Activated CD8-positive, alpha-beta T cell treated with anti-CD3 and anti-CD28 coated beads for 36 hours (primary cell): ENCODE results near the gene NPY2R. TPM values are rescaled to one million over a fixed set of nuclear protein-coding genes. Genes with fewer than 3 reads are reported as not detected.

Experiments
- ATAC-seq: fragments of 200-7000 bp; cut with Tn5 transposase; one replicate; pipeline ENCODE4 v1.10.0; 2021; ENCODE audit warnings: mild to moderate bottlenecking, moderate library complexity
- CTCF ChIA-PET: fragments of 350-600 bp; sonication (Branson Sonifier 250); formaldehyde crosslinking; loops from one replicate; lab custom pipeline; 2021; ENCODE audit warnings: antibody characterized with exemption; lab: Charles Lee
- POLR2A ChIA-PET: fragments of 350-600 bp; sonication (Branson Sonifier 250); formaldehyde crosslinking; loops from one replicate; lab custom pipeline; 2021; ENCODE audit warnings: antibody characterized with exemption; lab: Charles Lee
- DNase-seq: peaks from one replicate; pipeline ENCODE4 v3.0.0-alpha.2; 2020
- H3K27ac Mint-ChIP-seq: one replicate; pipeline ENCODE4 v1.8.0; 2021; ENCODE audit warnings: mild to moderate bottlenecking, mixed read lengths
- H3K27me3 Mint-ChIP-seq: one replicate; pipeline ENCODE4 v1.8.0; 2021; ENCODE audit warnings: mixed read lengths
- H3K36me3 Mint-ChIP-seq: one replicate; pipeline ENCODE4 v1.8.0; 2021; ENCODE audit warnings: low read depth, mixed read lengths
- H3K4me1 Mint-ChIP-seq: one replicate; pipeline ENCODE4 v1.8.0; 2021; ENCODE audit warnings: low read depth, mixed read lengths
- H3K4me3 Mint-ChIP-seq: one replicate; pipeline ENCODE4 v1.8.0; 2021; ENCODE audit warnings: mild to moderate bottlenecking, moderate library complexity, mixed read lengths
- H3K9me3 Mint-ChIP-seq: one replicate; pipeline ENCODE4 v1.8.0; 2021; ENCODE audit warnings: mixed read lengths
- intact Hi-C: fragments of 100-400 bp; cut with micrococcal nuclease; formaldehyde crosslinking; loops from one replicate; pipeline ENCODE4 v1.10.0; 2022
- total RNA-seq, 2 experiments: library from RNA; stranded (reverse); gene quantifications; one replicate each; pipeline ENCODE4 v1.2.3, GENCODE V29; 2021
- TF ChIP-seq, protein P1 (sequence below): fragments of 200-600 bp; IDR thresholded peaks from one replicate; pipeline ENCODE4 v1.8.0; 2022; ENCODE audit warnings: antibody characterized with exemption, mild to moderate bottlenecking

The NPY2R gene
- total RNA-seq, 2 experiments from 2014 or later, result not detected

DNA sequence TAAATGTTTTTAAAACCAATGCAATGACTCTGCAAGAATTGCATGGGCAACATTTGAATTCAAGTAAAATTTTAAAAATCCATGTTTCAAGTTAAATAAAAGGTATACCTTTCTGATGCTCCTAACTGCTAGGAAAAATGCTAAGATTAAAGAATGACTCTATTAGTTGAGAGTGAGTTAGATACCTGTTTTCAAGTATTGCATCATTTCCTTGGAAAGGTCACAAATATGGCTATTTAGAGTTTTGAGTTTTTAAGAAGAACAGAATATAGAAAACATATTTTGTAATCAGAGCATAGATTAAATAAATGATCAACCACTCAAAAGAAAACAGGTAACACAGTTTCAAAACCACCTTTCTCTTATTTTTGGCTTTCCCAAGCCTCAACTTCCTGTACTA lies 18.3 kb upstream of the NPY2R start:
- no peaks in the 10 kb centered on the region for H3K4me1 Mint-ChIP-seq
- ATAC-seq (no peak), DNase-seq (no peak)
- H3K27ac Mint-ChIP-seq, result no peak overlapping the region
- peaks cover 2% of the 10 kb centered on the region for H3K27me3 Mint-ChIP-seq
- TF ChIP-seq, protein P1, sequence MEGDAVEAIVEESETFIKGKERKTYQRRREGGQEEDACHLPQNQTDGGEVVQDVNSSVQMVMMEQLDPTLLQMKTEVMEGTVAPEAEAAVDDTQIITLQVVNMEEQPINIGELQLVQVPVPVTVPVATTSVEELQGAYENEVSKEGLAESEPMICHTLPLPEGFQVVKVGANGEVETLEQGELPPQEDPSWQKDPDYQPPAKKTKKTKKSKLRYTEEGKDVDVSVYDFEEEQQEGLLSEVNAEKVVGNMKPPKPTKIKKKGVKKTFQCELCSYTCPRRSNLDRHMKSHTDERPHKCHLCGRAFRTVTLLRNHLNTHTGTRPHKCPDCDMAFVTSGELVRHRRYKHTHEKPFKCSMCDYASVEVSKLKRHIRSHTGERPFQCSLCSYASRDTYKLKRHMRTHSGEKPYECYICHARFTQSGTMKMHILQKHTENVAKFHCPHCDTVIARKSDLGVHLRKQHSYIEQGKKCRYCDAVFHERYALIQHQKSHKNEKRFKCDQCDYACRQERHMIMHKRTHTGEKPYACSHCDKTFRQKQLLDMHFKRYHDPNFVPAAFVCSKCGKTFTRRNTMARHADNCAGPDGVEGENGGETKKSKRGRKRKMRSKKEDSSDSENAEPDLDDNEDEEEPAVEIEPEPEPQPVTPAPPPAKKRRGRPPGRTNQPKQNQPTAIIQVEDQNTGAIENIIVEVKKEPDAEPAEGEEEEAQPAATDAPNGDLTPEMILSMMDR, result no peak
- ChIA-PET CTCF (no interaction called here), POLR2A (no interaction called here)
- intact Hi-C loops, result no loop called here
- no peak overlapping the region for H3K4me3 Mint-ChIP-seq
- no peaks in the 10 kb centered on the region for H3K36me3 Mint-ChIP-seq
- H3K9me3 Mint-ChIP-seq, result no peaks in the 10 kb centered on the region

DNA sequence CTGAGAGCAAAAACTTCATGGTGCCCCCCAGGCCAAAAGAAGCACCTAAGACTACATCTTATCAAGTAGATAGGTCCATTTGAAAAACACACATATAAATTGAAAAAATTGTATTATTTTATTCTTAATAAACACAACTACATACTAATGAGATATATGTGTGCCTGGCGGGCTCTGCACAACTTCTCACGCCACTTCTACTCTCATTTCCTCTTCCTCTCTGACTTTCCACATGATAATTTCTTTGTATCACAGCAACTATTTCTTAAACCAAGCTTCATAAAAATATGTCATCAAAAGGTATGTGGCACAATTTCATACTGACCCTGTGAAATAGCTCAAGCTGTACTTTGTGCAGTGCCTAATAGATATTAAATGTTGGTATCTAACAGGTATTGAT lies 10.7 kb upstream of the NPY2R start:
- no peak overlapping the region for H3K27ac Mint-ChIP-seq
- H3K4me3 Mint-ChIP-seq, result no peak overlapping the region
- no peaks in the 10 kb centered on the region for H3K4me1 Mint-ChIP-seq
- TF ChIP-seq, protein P1, result no peak
- ATAC-seq (no peak), DNase-seq (no peak)
- H3K36me3 Mint-ChIP-seq, result no peaks in the 10 kb centered on the region
- H3K9me3 Mint-ChIP-seq, result no peaks in the 10 kb centered on the region
- H3K27me3 Mint-ChIP-seq, result peaks cover 2% of the 10 kb centered on the region
- CTCF ChIA-PET, result no interaction called here
- POLR2A ChIA-PET, result no interaction called here
- intact Hi-C loops, result no loop called here

DNA sequence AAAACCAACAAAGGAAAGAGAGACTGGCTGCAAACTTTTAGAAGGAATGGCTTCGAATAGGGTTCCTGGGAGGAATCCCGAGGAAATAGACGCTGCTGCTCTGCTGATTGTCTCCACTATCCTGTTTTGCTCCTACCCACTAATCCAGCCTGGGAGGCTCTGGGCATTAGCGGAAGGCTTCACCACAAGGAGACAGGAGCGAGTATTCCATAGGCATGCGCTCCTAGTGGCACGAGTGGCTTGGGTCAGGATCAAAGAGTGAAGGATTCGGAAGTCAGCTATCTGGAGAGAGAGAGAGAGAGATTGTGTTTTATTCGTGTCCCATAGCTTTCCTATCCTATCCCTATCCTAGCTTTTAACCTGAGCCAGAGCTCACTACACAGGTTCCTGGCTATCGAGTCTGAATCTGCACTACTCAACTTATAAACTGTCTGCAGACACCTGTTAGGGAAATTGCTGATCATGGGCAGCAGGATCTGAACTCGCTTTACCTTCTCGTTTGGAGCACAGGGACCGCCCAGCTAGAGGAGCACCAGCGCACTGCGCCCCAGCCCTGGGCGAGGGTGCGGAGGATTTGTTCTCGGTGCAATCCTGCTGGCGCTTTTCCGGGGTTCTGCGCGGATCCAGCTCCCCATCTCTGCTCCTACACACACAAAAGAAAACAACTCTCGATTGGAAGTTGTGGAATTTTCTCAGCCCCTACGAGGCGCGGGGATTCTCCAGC lies 740 bp upstream of the NPY2R start:
- no peaks in the 10 kb centered on the region for H3K9me3 Mint-ChIP-seq
- no peak overlapping the region for H3K4me3 Mint-ChIP-seq
- no peaks in the 10 kb centered on the region for H3K4me1 Mint-ChIP-seq
- no peak overlapping the region for H3K27ac Mint-ChIP-seq
- ATAC-seq (no peak), DNase-seq (no peak)
- CTCF ChIA-PET, result no interaction called here
- TF ChIP-seq, protein P1, result no peak
- intact Hi-C loops, result no loop called here
- POLR2A ChIA-PET, result no interaction called here
- peaks cover 35% of the 10 kb centered on the region for H3K27me3 Mint-ChIP-seq
- no peaks in the 10 kb centered on the region for H3K36me3 Mint-ChIP-seq

DNA sequence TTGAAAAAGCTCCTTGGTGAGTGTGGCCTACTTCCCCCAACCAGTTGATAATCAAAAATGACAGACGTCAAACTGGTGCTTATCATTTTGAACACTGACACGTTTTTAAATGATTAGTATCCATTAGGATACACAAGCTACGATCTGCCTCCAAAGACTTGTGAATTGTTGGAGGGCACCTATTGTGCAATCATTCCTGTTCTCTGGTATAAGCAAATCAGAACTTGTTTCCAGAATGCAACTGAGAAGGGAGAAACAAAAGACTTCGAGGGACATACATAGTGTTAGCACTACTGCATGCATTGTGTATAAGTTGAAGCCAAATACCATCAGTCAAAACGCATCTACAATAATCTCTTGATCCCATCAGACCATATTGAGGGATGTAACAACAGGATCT lies 11.6 kb downstream of the NPY2R start:
- intact Hi-C loops, result no loop called here
- Mint-ChIP-seq H3K27ac (no peak overlapping the region), H3K9me3 (no peaks in the 10 kb centered on the region), H3K4me1 (no peaks in the 10 kb centered on the region), H3K36me3 (no peaks in the 10 kb centered on the region), H3K27me3 (no peaks in the 10 kb centered on the region), H3K4me3 (no peak overlapping the region)
- ChIA-PET CTCF (no interaction called here), POLR2A (no interaction called here)
- TF ChIP-seq, protein P1, result no peak
- ATAC-seq (no peak), DNase-seq (no peak)

DNA sequence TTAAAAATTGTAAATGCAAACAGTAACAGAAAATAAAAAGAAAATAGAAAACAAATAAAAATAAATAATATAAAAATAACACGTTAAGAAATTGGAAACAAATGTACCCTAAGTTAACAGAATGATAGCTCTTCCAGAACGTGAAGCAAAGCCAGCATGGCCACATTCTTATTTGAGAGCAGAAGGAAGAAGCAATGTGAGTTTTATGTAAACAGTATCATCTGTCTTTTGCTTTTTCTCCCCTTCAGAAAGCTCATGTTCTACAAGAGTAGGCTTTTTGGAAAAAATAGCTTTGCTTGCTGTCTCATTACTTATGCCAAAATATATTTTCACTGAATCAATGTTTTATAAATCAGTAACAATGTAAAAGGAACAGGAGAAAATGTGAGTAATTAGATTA lies 18.7 kb downstream of the NPY2R start:
- Mint-ChIP-seq H3K4me1 (no peaks in the 10 kb centered on the region), H3K27ac (no peak overlapping the region), H3K27me3 (no peaks in the 10 kb centered on the region), H3K9me3 (no peaks in the 10 kb centered on the region), H3K4me3 (no peak overlapping the region), H3K36me3 (no peaks in the 10 kb centered on the region)
- intact Hi-C loops, result no loop called here
- ChIA-PET CTCF (no interaction called here), POLR2A (no interaction called here)
- no peak for ATAC-seq
- TF ChIP-seq, protein P1, result no peak
- DNase-seq, result no peak
